Heart left ventricle (tissue), 16 donors: ENCODE measurements around the gene PHTF1. TPM values are rescaled to one million over a fixed set of nuclear protein-coding genes. Genes with fewer than 3 reads are reported as not detected.
A peak's percentile ranks its signal among the peaks of the same experiment; 100 is the strongest.

Experiments
- ATAC-seq, 4 donors: fragments of 200-7000 bp; cut with Tn5 transposase; one replicate each; pipeline ENCODE4 v1.9.1; 2020 to 2022; ENCODE audit warnings: moderate library complexity in 4 of 4, mild to moderate bottlenecking in 3 of 4, moderate number of reproducible peaks in 1 of 4
- DNase-seq, 5 donors: peaks; one replicate each; pipeline ENCODE4 v3.0.0-alpha.2; 2020
- H3K27ac ChIP-seq, 12 donors: fragments of 200-600 bp; sonication (generic) in 4 of 12; one replicate each; pipeline versions ENCODE4 v1.5.0 to v1.8.0; 2016 to 2022; ENCODE audit warnings: mild to moderate bottlenecking in 2 of 12
- H3K27me3 ChIP-seq, 9 donors: fragments of 200-600 bp; sonication (generic) in 2 of 9; one replicate each; pipeline versions ENCODE4 v1.5.1 to v1.8.0; 2016 to 2022; ENCODE audit warnings: mild to moderate bottlenecking in 3 of 9
- H3K36me3 ChIP-seq, 9 donors: fragments of 200-600 bp; sonication (generic) in 2 of 9; one replicate each; pipeline versions ENCODE4 v1.5.0 to v1.8.0; 2018 to 2022; ENCODE audit warnings: mild to moderate bottlenecking in 2 of 9
- H3K4me1 ChIP-seq, 12 donors: fragments of 200-600 bp; sonication (generic) in 4 of 12; one replicate each; pipeline versions ENCODE4 v1.5.0 to v1.8.0; 2016 to 2022; ENCODE audit warnings: mild to moderate bottlenecking in 3 of 12
- H3K4me3 ChIP-seq, 12 donors: fragments of 200-600 bp; sonication (generic) in 4 of 12; one replicate each; pipeline versions ENCODE4 v1.5.0 to v1.8.0; 2017 to 2022; ENCODE audit warnings: mild to moderate bottlenecking in 9 of 12, moderate library complexity in 4 of 12
- H3K9me3 ChIP-seq, 12 donors: fragments of 200-600 bp; sonication (generic) in 4 of 12; one replicate each; pipeline versions ENCODE4 v1.5.0 to v1.8.0; 2016 to 2022; ENCODE audit warnings: mild to moderate bottlenecking in 1 of 12
- CTCF ChIP-seq, 12 donors: fragments of 200-600 bp; sonication (generic) in 4 of 12; IDR thresholded peaks; one replicate each; pipeline versions ENCODE4 v1.5.0 to v1.8.0; 2018 to 2022; ENCODE audit warnings: antibody characterized with exemption in 12 of 12, mild to moderate bottlenecking in 5 of 12
- POLR2A ChIP-seq, 2 donors: fragments of 450-650 bp; IDR thresholded peaks; one replicate each; pipeline ENCODE4 v1.6.1; 2017; ENCODE audit warnings: antibody characterized with exemption in 2 of 2, mild to moderate bottlenecking in 2 of 2, moderate library complexity in 2 of 2
- WGBS, 4 donors: extraction: QIAGEN DNeasy Blood & Tissue Kit in 2 of 4; methylation state at CpG; one replicate each; pipeline versions ENCODE4 v1.1.5 to v1.1.7; 2013 to 2018; 5-methylcytosine and 5-hydroxymethylcytosine counted together
- intact Hi-C, 10 donors: fragments of 100-400 bp; cut with DNase I; formaldehyde crosslinking; loops; one replicate each; pipeline versions ENCODE4 v1.11.1 to v1.14.2; 2022
- polyA plus RNA-seq, 2 donors: library from polyadenylated mRNA; stranded (reverse); fragments of 200-250 nt; gene quantifications; one replicate each; pipeline ENCODE4 v1.2.3, GENCODE V29; 2013
- total RNA-seq, 9 donors: library from RNA; depleted of rRNA in 2 of 9; stranded (reverse); fragments of >200 nt in 2 of 9; fragmentation: NEBNext Ultra II Directional in 3 of 9; extraction: Animal tissue kit (Norgen Biotek cat#: 25700) in 3 of 9; gene quantifications; one replicate each; pipeline versions ENCODE4 v1.1.0 to v1.2.4, GENCODE V29; 2016 to 2023
- donor health status: ischemic (EF 13 %, LVEDD 7.1; RV severe dilation, severe dysfunction).
- donor health status: healthy with polysubstance abuse.
- donor health status: DM: no; HTN: yes; CAD: no.
- donor health status: DM: no; HTN: no; CAD: no.
- donor health status: ischemic (EF 25% LVEDD 6.9; RV normal size, moderate dysfunction).
- donor health status: ischemic (EF 25% LVEDD 5.7; RV mildly dilated, moderate dysfunction).
- donor health status: healthy.
- donor health status: DM: yes; HTN: yes; CAD: no.
- donor health status: ischemic (EF 35%, LVEDD 5.7; RV mildly dilated, moderate dysfunction).
- donor health status: nonischemic (EF 11% LVEDD 7.7; RV severe dilation, severe dysfunction).
- donor health status: DM: yes; HTN: yes; CAD: no.
- donor health status: PGD.
- donor health status: ischemic (EF 29% LVEDD 5.4; RV normal size, mild dysfunction).
- donor health status: nonischemic (EF 23%, LVEDD 6.1; RV moderate dilation, normal function).

PHTF1 gene
- total and polyA plus RNA-seq, 11 donors, result 3.2 to 19.7 (median 11.9) TPM

DNA sequence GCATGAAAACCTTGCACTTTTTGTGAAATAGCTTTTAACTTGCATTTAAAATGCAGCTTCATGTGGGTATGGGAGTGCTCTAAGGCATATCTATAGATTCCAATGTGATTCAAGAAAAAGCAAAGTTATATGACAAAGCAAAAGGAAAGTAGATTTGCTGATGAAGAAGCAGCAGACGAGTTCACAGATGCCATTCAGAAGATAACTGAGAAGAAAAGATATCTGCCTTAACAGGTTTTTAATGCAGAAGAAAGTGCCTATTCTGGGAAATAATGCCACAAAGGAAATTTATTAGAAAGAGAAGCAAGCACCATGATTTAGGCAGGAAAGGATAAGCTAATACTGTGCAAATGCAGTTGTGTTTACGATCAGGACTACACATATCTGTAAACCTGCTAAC lies 68.1 kb downstream of the PHTF1 start:
- Histone ChIP-seq H3K9me3 (peaks cover 0 to 26% (median 14%) of the 10 kb centered on the region in 12 donors), H3K4me3 (no peak overlapping the region), H3K27me3 (no peaks in the 10 kb centered on the region), H3K27ac (no peak overlapping the region), H3K36me3 (peaks cover 0 to 22% (median 4%) of the 10 kb centered on the region in 9 donors), H3K4me1 (no peaks in the 10 kb centered on the region)
- ATAC-seq (no peak), DNase-seq (no peak)
- intact Hi-C loops, result no loop called here
- TF ChIP-seq CTCF (IDR thresholded peaks at IDR 0.05) (no peak), POLR2A (IDR thresholded peaks at IDR 0.05) (no peak)
- 87 to 94% (median 93%) methylated on average over 2 of the region's 2 CpGs for WGBS, 4 donors

DNA sequence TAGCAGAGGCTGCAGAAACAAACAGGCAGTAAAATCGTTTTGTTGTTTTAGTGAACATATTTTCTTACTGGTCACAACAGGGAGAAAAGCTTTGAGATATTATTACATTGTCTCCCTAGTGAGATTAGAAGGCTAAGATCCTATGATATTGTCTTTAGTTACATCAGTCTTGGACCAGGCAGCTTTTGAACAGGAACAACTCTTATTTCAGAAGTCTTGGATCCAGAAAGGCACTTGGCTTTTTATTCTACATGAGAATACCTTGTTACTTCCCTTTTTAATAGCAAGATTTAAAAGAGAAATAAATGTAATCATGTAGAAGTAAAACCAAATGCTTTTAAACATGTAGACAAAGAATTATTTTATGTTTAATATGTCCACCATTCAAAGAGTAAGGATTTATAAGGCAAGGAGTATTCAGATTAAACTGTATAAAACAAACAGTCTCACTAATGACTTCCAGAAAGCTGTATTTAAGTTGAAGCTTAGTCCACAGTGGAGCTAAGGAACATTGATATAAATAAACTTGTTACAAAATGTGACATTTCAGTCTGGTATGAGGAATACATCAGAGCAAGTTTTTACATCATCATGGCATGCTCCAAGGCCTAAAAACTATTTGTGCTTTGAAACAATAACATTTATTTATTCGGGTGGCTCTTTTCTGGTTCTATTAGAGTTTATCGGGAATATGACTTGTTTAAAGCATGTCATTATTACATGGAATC lies 72.2 kb downstream of the PHTF1 start:
- no peak overlapping the region for H3K27ac ChIP-seq

GRCh38 chr1:113684153-113684541 lies 75.1 kb downstream of the PHTF1 start:
- TF ChIP-seq POLR2A (IDR thresholded peaks at IDR 0.05) (no peak), CTCF (IDR thresholded peaks at IDR 0.05) (no peak)
- H3K27ac ChIP-seq, result peak overlapping the region in 10 of 12 donors; percentile 13 to 78 (median 52)
- no peak overlapping the region for H3K4me3 ChIP-seq
- peaks cover 0 to 29% (median 0%) of the 10 kb centered on the region in 9 donors for H3K36me3 ChIP-seq
- 40 to 55% (median 48%) methylated on average over 6 of the region's 6 CpGs for WGBS, 4 donors
- peak; percentile 30 to 73 (median 57) for DNase-seq
- H3K9me3 ChIP-seq, result no peaks in the 10 kb centered on the region
- H3K4me1 ChIP-seq, result peaks cover 0 to 15% (median 5%) of the 10 kb centered on the region in 12 donors
- intact Hi-C loops, result no loop called here
- no peaks in the 10 kb centered on the region for H3K27me3 ChIP-seq
- peak; percentile 44 to 85 (median 76) for ATAC-seq

More for the DNA sequence above, 72.2 kb downstream of the PHTF1 start:
- Histone ChIP-seq H3K4me3 (no peak overlapping the region), H3K9me3 (no peaks in the 10 kb centered on the region), H3K36me3 (peaks cover 0 to 23% (median 3%) of the 10 kb centered on the region in 9 donors), H3K27me3 (no peaks in the 10 kb centered on the region), H3K4me1 (peaks cover 0 to 15% (median 5%) of the 10 kb centered on the region in 12 donors)
- no peak for DNase-seq
- intact Hi-C loops, result no loop called here
- no peak for TF ChIP-seq CTCF (IDR thresholded peaks at IDR 0.05)
- no peak for TF ChIP-seq POLR2A (IDR thresholded peaks at IDR 0.05)
- WGBS, 4 donors, result 88 to 93% (median 91%) methylated on average over 3 of the region's 3 CpGs
- no peak for ATAC-seq

DNA sequence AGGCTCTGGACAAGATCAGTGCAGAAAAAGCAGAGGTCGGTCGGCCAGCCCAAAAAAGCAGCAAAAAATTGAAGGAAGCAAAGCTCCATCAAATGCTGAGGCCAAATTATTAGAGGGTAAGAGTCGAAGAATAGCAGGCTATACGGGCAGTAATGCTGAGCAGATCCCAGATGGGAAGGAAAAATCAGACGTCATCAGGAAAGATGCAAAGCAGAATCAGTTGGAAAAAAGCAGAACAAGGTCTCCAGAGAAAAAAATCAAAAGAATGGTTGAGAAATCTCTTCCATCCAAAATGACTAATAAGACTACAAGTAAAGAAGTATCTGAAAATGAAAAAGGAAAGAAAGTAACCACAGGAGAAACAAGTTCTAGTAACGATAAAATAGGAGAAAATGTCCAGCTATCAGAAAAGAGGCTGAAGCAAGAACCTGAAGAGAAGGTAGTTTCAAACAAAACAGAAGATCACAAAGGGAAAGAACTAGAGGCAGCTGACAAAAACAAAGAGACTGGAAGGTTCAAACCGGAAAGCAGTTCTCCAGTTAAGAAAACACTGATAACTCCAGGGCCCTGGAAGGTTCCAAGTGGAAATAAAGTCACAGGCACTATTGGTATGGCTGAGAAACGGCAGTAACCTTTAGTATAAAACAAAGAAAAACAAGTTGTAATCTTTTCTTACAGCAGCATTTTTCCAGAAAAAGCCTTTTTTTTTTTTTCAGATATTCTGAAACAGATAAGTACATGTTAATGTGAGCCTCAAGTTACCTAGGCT lies 75.7 kb downstream of the PHTF1 start:
- Histone ChIP-seq H3K9me3 (no peaks in the 10 kb centered on the region), H3K36me3 (peaks cover 0 to 29% (median 0%) of the 10 kb centered on the region in 9 donors), H3K4me1 (peaks cover 0 to 15% (median 5%) of the 10 kb centered on the region in 12 donors), H3K27me3 (no peaks in the 10 kb centered on the region), H3K27ac (peak overlapping the region in 10 of 12 donors; percentile 13 to 78 (median 52)), H3K4me3 (peak overlapping the region in 1 of 12 donors; percentile 1)
- DNase-seq (no peak), ATAC-seq (peak; percentile 45 to 73 (median 56))
- TF ChIP-seq CTCF (IDR thresholded peaks at IDR 0.05) (no peak), POLR2A (IDR thresholded peaks at IDR 0.05) (no peak)
- 55 to 63% (median 59%) methylated on average over 8 of the region's 8 CpGs for WGBS, 4 donors
- intact Hi-C loops, result no loop called here
